ENCODE results near the gene CREB3L1.
A peak's percentile ranks its signal among the peaks of the same experiment; 100 is the strongest.
"Not testable (repeated sequence)": the region's sequence is repeated elsewhere in the genome, so short reads cannot be mapped to it uniquely, and the experiment has no call there.

Gene CREB3L1

GRCh38 chr11:46296059-46296527 lies 18.6 kb downstream of the CREB3L1 start:
- peak overlapping the region; percentile 59 for H3K4me3 ChIP-seq (ENCODE audit: low read length)
- TF ChIP-seq CTCF (conservative IDR thresholded peaks at IDR 0.05; ENCODE audit: low read length): no peak
- no peak for DNase-seq (ENCODE audit: low read depth)

GRCh38 chr11:46296528-46297448 lies 19.3 kb downstream of the CREB3L1 start:
- H3K4me3 ChIP-seq (ENCODE audit: low read length): peak overlapping the region; percentile 59
- TF ChIP-seq CTCF (conservative IDR thresholded peaks at IDR 0.05; ENCODE audit: low read length): peak; percentile 66
- peak; percentile 90 for DNase-seq (ENCODE audit: low read depth)

- no peak for TF ChIP-seq CTCF (conservative IDR thresholded peaks at IDR 0.05; ENCODE audit: low read length)
- H3K4me3 ChIP-seq (ENCODE audit: low read length): 0 out of 2 replicates have a peak overlapping the region, but pooled peaks have one; percentile 26
- DNase-seq (ENCODE audit: low read depth): peak; percentile 79
Observed at GRCh38 chr11:46298699-46299433, 21.4 kb downstream of the CREB3L1 start.

GRCh38 chr11:46299451-46299961 lies 22.0 kb downstream of the CREB3L1 start:
- TF ChIP-seq CTCF (conservative IDR thresholded peaks at IDR 0.05; ENCODE audit: low read length): no peak
- H3K4me3 ChIP-seq (ENCODE audit: low read length): peak overlapping the region; percentile 26; the same call in 1 of the 2 replicates
- DNase-seq (ENCODE audit: low read depth): no peak

GRCh38 chr11:46300270-46300669 lies 22.8 kb downstream of the CREB3L1 start:
- no peak for TF ChIP-seq CTCF (conservative IDR thresholded peaks at IDR 0.05; ENCODE audit: low read length)
- no peak for DNase-seq (ENCODE audit: low read depth)
- H3K4me3 ChIP-seq (ENCODE audit: low read length): no peak overlapping the region

- DNase-seq (ENCODE audit: low read depth): no peak
- H3K4me3 ChIP-seq (ENCODE audit: low read length): no peak overlapping the region
- TF ChIP-seq CTCF (conservative IDR thresholded peaks at IDR 0.05; ENCODE audit: low read length): no peak
Observed at GRCh38 chr11:46302866-46303265, 25.4 kb downstream of the CREB3L1 start.

- not testable (repeated sequence) for DNase-seq (ENCODE audit: low read depth); H3K4me3 ChIP-seq (ENCODE audit: low read length)
Observed at GRCh38 chr11:46304036-46304435, 26.6 kb downstream of the CREB3L1 start.
